Endothelial cell of umbilical vein (primary cell): ENCODE results near the gene SEMA4D. TPM values are rescaled to one million over a fixed set of nuclear protein-coding genes. Genes with fewer than 3 reads are reported as not detected.

ENCODE experiments used
- BruUV-seq: library from RNA; stranded (reverse); fragments of 400-500 nt; replicated peaks from 2 replicates; lab custom pipeline; 2021; lab: Mats Ljungman, UMichigan
- CTCF ChIA-PET: fragments of 300-600, 350-600 bp; sonication (Branson Sonifier 250); formaldehyde crosslinking; loops from one replicate; lab custom pipeline; 2021; ENCODE audit warnings: antibody characterized with exemption, inconsistent platforms; lab: Charles Lee
- POLR2A ChIA-PET: fragments of 300-600, 350-600 bp; sonication (Branson Sonifier 250); formaldehyde crosslinking; loops from one replicate; lab custom pipeline; 2021; ENCODE audit warnings: antibody characterized with exemption, inconsistent platforms; lab: Charles Lee
- DNase-seq: peaks from one replicate; pipeline ENCODE4 v3.0.0-alpha.2; 2011; ENCODE audit warnings: low read depth, low spot score
- FAIRE-seq: peaks from 2 replicates; lab custom pipeline; 2011; peaks lifted over from hg19 to GRCh38; lab: Jason Lieb, UNC
- H2AFZ ChIP-seq: 2 replicates; pipeline ENCODE4 v1.6.0; 2012; ENCODE audit warnings: low read depth, low read length, control low read depth, inconsistent platforms
- H3K27ac ChIP-seq: 2 replicates; pipeline ENCODE4 v1.5.1; 2011; ENCODE audit warnings: low read depth, mild to moderate bottlenecking, control low read depth, low read length, moderate library complexity; ENCODE audit not compliant: insufficient read depth
- H3K27me3 ChIP-seq, 2 experiments: 2 replicates each; pipeline versions ENCODE4 v1.6.0 to v1.6.1; 2011; ENCODE audit warnings: low read length in 2 of 2, mixed read lengths in 1 of 2; ENCODE audit not compliant: control insufficient read depth in 2 of 2, insufficient read depth in 2 of 2
- H3K36me3 ChIP-seq, 2 experiments: 2 replicates in 1 of 2; 3 replicates in 1 of 2; pipeline ENCODE4 v1.5.1; 2011; ENCODE audit warnings: low read length in 2 of 2, mild to moderate bottlenecking in 1 of 2, moderate library complexity in 1 of 2; ENCODE audit not compliant: control insufficient read depth in 2 of 2, insufficient read depth in 2 of 2; ENCODE audit errors: extremely low read depth in 1 of 2
- H3K4me1 ChIP-seq: 3 replicates; pipeline ENCODE4 v1.5.1; 2011; ENCODE audit warnings: mild to moderate bottlenecking, low read length; ENCODE audit not compliant: control insufficient read depth, insufficient read depth; ENCODE audit errors: extremely low read depth
- H3K4me2 ChIP-seq: 2 replicates; pipeline ENCODE4 v1.6.1; 2011; ENCODE audit warnings: low read length, control low read depth, mixed read lengths; ENCODE audit not compliant: insufficient read depth
- H3K4me3 ChIP-seq, 3 experiments: fragments of 200-600 bp in 1 of 3; sonication (generic), shearing (Covaris generic) in 1 of 3; replicated peaks in 1 of 3; 2 replicates each; pipeline ENCODE4 v1.5.1; 2011 to 2016; ENCODE audit warnings: control low read depth in 3 of 3, low read length in 3 of 3, mild to moderate bottlenecking in 2 of 3, inconsistent platforms in 1 of 3, low read depth in 1 of 3, moderate library complexity in 1 of 3; ENCODE audit not compliant: insufficient read depth in 1 of 3
- H3K79me2 ChIP-seq: 2 replicates; pipeline ENCODE4 v1.6.0; 2012; ENCODE audit warnings: low read length, inconsistent platforms; ENCODE audit not compliant: control insufficient read depth, insufficient read depth
- H3K9ac ChIP-seq: replicated peaks from 2 replicates; pipeline ENCODE3; 2011; ENCODE audit warnings: low read length, control low read depth; ENCODE audit not compliant: insufficient read depth; ENCODE audit errors: extremely low read depth
- H3K9me1 ChIP-seq: replicated peaks from 3 replicates; pipeline ENCODE4 v1.6.0; 2011; ENCODE audit warnings: mild to moderate bottlenecking, low read length; ENCODE audit not compliant: control insufficient read depth, insufficient read depth; ENCODE audit errors: extremely low read depth
- H3K9me3 ChIP-seq: replicated peaks from 2 replicates; pipeline ENCODE4 v1.5.1; 2012; ENCODE audit warnings: low read length, inconsistent platforms; ENCODE audit not compliant: control insufficient read depth, insufficient read depth
- H4K20me1 ChIP-seq: replicated peaks from 2 replicates; pipeline ENCODE3; 2011; ENCODE audit warnings: mild to moderate bottlenecking, low read length; ENCODE audit not compliant: control insufficient read depth, insufficient read depth; ENCODE audit errors: extremely low read depth
- EZH2 ChIP-seq: IDR thresholded peaks from 2 replicates; pipeline ENCODE4 v1.6.1; 2012; ENCODE audit warnings: borderline replicate concordance, low read depth, mild to moderate bottlenecking, moderate library complexity, low read length, inconsistent platforms; ENCODE audit not compliant: severe bottlenecking
- FOS ChIP-seq: IDR thresholded peaks from 2 replicates; pipeline ENCODE4 v1.6.1; 2011; ENCODE audit warnings: mild to moderate bottlenecking, low read length, moderate library complexity, borderline replicate concordance; ENCODE audit not compliant: insufficient read depth
- GATA2 ChIP-seq: IDR thresholded peaks from 2 replicates; pipeline ENCODE4 v1.7.0; 2011; ENCODE audit warnings: low read depth, mild to moderate bottlenecking, moderate library complexity, mixed read lengths, low read length; ENCODE audit not compliant: insufficient read length, insufficient read depth
- JUN ChIP-seq: IDR thresholded peaks from 2 replicates; pipeline ENCODE4 v1.6.1; 2011; ENCODE audit warnings: borderline replicate concordance, low read depth; ENCODE audit not compliant: insufficient read length, insufficient read depth
- MAX ChIP-seq: IDR thresholded peaks from 2 replicates; pipeline ENCODE4 v1.6.1; 2011; ENCODE audit not compliant: insufficient read depth, insufficient read length
- MYC ChIP-seq: IDR thresholded peaks from one replicate; pipeline ENCODE4 v1.6.1; 2011; ENCODE audit warnings: mild to moderate bottlenecking, low read depth, low read length
- POLR2A ChIP-seq: IDR thresholded peaks from 2 replicates; pipeline ENCODE4 v1.6.1; 2012; ENCODE audit warnings: low read depth, mild to moderate bottlenecking, control low read depth, low read length
- POLR2AphosphoS5 ChIP-seq: IDR thresholded peaks from 2 replicates; pipeline ENCODE4 v1.6.1; 2012; ENCODE audit warnings: low read depth, mild to moderate bottlenecking, control low read depth, low read length, moderate library complexity; ENCODE audit not compliant: insufficient read depth
- dilution Hi-C: fragments of 300-500 bp; cut with MboI; formaldehyde crosslinking; loops from one replicate; pipeline ENCODE4 v1.15.0; 2019; ENCODE audit warnings: low sequenced_read_pairs; ENCODE audit not compliant: extremely low pct_ligation_motif_present
- intact Hi-C: fragments of 100-400 bp; cut with micrococcal nuclease; formaldehyde crosslinking; loops from one replicate; pipeline ENCODE4 v1.10.0; 2022
- polyA plus RNA-seq, 4 experiments: library from polyadenylated mRNA; depleted of rRNA in 3 of 4; stranded (reverse) in 3 of 4; unstranded in 1 of 4; fragments of >200 nt; gene quantifications; 2 replicates each; pipeline versions ENCODE4 v1.2.1 to v1.2.3, GENCODE V29; 2011 to 2012; ENCODE audit warnings: missing spikeins in 1 of 4
- total RNA-seq: library from RNA; stranded (reverse); gene quantifications from 2 replicates; pipeline ENCODE4 v1.2.3, GENCODE V29; 2021
- TF ChIP-seq, protein P1 (sequence below), 2 donors: IDR thresholded peaks; 1 replicate in 1 of 2; 2 replicates in 1 of 2; pipeline ENCODE4 v1.5.1; 2011; ENCODE audit warnings: low read length in 2 of 2, mild to moderate bottlenecking in 2 of 2, moderate library complexity in 2 of 2, control low read depth in 1 of 2, inconsistent platforms in 1 of 2, low read depth in 1 of 2; ENCODE audit not compliant: insufficient read depth in 1 of 2; ENCODE audit errors: extremely low read depth in 1 of 2

SEMA4D gene
- total and polyA plus RNA-seq, 2 donors (not counting 3 experiments of a cell fraction or from before 2014, with no cell fraction given) = 3.9 to 15.7 TPM

DNA sequence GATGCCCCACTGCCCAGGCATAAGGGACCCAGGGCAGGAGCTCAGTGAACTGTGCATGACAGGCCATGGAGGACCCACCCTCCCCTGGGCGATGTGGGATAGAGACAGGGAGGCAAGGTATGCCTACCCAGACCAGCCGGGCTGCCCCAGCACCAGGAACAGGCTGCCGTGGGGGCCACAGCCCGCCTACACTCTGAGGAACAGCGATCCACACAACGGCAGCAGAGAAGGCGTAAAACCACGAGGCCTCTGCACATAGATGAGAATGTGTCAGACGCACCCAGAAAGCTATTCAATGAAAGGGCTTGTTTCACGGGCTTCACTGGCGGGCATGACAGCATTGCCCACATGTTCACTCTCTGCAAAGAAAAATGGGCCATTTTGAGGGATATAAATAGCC is 49.5 kb downstream of the SEMA4D start:
- H3K36me3 ChIP-seq = no peaks in the 10 kb centered on the region
- no peaks in the 10 kb centered on the region for H4K20me1 ChIP-seq
- H3K9me3 ChIP-seq = no peaks in the 10 kb centered on the region
- no peaks in the 10 kb centered on the region for H3K4me1 ChIP-seq
- intact Hi-C loops = no loop called here
- no peak overlapping the region for H3K4me3 ChIP-seq
- no peak overlapping the region for H3K4me2 ChIP-seq
- no peak overlapping the region for H2AFZ ChIP-seq
- TF ChIP-seq POLR2AphosphoS5 (no peak), JUN (no peak), FOS (no peak), MYC (no peak), EZH2 (no peak), GATA2 (no peak), POLR2A (no peak), MAX (no peak)
- TF ChIP-seq, protein P1, sequence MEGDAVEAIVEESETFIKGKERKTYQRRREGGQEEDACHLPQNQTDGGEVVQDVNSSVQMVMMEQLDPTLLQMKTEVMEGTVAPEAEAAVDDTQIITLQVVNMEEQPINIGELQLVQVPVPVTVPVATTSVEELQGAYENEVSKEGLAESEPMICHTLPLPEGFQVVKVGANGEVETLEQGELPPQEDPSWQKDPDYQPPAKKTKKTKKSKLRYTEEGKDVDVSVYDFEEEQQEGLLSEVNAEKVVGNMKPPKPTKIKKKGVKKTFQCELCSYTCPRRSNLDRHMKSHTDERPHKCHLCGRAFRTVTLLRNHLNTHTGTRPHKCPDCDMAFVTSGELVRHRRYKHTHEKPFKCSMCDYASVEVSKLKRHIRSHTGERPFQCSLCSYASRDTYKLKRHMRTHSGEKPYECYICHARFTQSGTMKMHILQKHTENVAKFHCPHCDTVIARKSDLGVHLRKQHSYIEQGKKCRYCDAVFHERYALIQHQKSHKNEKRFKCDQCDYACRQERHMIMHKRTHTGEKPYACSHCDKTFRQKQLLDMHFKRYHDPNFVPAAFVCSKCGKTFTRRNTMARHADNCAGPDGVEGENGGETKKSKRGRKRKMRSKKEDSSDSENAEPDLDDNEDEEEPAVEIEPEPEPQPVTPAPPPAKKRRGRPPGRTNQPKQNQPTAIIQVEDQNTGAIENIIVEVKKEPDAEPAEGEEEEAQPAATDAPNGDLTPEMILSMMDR (IDR thresholded peaks at IDR 0.05; ENCODE audit: extremely low read depth in 1 of 2, insufficient read depth in 1 of 2, low read depth in 1 of 2, low read length in 2 of 2) = no peak
- FAIRE-seq (no peak), DNase-seq (no peak)
- H3K27me3 ChIP-seq = no peaks in the 10 kb centered on the region
- no peaks in the 10 kb centered on the region for H3K79me2 ChIP-seq
- dilution Hi-C loops = no loop called here
- no peaks in the 10 kb centered on the region for H3K9me1 ChIP-seq
- POLR2A ChIA-PET = no interaction called here
- H3K9ac ChIP-seq = no peak overlapping the region
- CTCF ChIA-PET = interaction anchor here (1.1 to 2.5 kb wide), 2 partner anchors 22 to 101 kb away, joined by 3 to 5 read pairs; no protein-coding TSS in a partner anchor
- no TSS peak for BruUV-seq
- no peak overlapping the region for H3K27ac ChIP-seq
